GM18499 (cell line): ENCODE results near the gene SRSF12.
"Not testable (repeated sequence)": the region's sequence is repeated elsewhere in the genome, so short reads cannot be mapped to it uniquely, and the experiment has no call there.

Experiments used
- ATAC-seq: cut with Tn5 transposase; IDR thresholded peaks from one replicate; pipeline ENCODE4 v1.9.1; 2021; ENCODE audit warnings: moderate number of reproducible peaks; ENCODE audit not compliant: insufficient read depth, unreplicated experiment

Gene SRSF12

DNA sequence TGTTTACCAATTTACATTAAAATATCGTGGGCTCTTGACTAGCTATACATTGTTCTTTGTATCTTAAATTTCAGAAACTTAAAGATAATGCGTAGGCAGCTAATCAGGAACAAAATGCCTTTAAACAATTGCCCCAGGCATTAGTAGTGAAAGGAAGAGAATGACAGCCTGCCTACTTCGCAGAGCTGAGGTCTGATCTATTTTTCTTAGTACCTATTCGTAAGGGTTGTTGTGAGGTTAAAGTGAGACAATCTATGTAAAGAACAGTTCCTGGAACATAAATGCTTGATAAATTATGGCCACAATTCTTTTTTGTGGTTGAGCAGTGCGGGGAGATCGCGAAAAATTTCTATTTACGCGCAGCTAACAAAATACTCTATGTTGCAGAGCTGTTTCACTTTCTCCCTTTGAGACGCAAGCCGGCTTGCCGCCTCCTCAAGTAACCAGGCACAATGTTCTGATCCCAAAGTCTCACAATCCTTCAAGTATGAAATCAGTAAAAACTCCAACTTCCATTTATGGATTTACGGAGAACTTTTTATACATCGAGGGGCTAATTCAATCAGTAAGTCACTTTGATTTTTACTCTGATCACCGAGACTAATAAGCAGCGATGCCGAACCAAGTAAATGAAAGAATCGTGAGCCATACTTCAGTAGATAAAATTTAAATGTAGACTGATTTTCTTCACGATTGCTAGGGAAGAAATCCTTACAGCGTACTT is 38.2 kb downstream of the SRSF12 start:
- ATAC-seq, result no peak

DNA sequence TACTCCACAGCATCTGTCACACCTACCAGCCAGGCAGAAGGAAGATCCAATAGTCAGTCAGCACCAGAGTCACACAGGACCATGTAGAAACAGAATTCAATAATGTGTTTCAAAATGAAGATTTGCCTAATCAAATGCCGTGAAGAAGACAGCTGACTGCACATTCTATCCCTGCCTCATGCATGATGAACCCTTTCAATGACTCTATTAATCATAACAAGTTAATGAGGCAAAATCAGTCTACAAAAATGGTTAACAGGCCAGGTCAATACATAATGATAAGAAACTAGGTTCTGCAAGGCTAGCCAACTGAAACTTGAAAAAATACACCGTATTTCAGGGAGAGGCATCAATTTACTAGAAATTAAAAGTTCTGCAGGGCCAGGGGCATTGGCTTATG is 44.0 kb downstream of the SRSF12 start:
- no peak for ATAC-seq

DNA sequence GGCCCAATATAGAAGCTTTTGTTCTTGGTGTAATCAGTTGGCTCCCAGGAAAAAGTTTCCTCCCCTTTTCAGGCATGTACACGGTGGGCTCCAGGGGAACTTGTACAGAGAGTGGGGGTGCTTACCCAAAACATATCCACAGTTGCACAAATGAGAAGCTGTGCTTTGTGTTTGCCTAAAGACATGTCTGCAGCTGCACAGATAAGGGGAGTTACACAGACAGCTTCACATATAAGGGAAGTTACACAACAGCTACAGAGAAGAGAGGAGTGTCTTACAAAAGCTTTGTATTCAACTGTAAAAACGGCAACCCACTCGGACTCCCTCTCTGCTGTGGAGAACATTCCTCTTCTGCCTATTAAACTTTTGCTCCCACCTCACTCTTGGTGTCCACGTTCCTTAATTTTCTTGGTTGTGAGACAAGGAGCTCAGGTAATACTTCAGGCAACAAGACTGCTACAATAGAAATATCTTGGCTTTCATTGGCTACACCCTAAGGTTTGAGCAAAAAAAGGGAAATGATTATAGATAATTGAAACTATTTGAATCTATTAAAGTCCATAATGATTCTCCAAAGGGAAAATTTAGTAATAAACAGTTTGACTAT is 44.8 kb downstream of the SRSF12 start:
- ATAC-seq, result no peak

DNA sequence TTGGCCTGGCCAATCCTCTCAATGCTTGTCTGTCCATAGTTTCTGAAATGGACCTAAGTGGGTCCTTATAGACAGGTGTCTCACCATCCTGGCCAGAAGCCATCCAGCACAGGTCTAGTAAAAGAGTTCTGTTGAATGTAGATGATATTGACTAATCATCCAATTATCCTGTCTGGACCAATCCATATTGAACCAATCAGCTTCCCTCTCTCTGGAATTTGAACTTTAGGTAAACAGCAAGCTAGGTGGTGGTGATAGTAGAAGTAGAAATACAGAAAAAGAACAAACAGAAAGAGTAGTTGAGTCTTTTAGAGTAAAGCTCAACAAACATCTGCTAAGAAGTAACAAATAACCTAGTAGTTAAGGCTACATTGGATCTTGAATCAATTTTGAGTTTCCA is 46.8 kb downstream of the SRSF12 start:
- ATAC-seq, result no peak

DNA sequence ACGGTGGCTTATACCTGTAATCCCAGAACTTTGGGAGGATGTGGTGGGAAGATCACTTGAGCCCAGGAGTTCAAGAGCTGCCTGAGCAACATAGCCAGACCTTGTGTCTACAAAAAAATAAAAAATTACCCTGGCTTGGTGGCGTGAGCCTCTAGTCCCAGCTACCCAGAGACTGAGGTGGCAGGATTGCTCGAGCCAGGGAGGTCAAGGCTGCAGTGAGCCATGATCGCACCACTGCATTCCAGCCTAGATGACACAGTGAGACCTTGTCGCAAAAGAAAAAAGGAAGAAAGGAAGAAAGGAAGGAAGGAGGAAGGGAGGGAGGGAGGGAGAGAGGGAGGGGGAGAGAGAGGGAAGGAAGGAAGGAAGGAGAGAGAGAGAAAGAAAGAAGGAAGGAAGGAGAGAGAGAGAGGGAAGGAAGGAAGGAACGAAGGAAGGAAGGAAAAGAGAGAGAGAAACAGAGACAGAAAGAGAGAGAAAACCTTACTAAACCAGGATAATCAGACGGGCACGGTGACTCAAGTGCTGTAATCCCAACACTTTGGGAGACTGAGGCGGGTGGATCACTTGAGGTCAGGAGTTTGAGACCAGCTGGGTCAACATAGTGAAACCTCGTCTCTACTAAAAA is 48.2 kb downstream of the SRSF12 start:
- no peak for ATAC-seq

DNA sequence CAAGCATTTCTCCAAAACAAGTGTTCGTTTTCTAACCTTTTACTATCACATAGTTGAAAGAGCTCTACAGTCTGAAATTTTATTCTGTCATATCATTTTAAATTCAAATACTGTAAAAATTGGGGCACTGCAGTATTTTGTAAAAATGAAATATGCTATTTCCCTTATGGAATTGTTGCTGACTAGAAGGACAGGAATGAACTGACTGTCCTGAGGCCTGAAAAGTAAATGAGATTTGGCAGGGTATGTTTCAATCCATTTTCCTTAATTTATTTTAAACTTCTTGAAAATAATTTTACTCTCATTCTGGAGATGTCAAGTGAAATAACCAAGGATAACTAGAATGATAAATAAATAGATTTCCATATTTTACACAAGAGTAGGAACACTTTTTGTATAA is 49.2 kb downstream of the SRSF12 start:
- ATAC-seq, result no peak

DNA sequence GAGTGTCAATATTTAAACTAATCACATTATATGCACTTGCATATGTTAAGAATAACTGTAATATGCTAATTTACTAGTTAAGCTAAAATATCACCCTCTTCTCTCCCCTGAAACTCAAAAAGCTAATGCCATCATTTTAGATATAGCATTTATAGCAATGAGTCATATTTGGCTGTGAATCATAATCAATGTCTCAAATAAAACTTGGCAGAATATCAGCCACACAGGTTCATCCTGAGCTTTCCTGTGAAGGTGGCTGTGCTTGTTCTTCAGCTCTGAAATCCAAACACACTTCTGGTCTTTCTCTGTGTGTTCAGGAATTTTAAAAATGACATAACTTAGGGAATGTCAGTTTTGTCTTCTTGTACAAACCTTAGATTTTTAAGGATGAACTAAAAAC is 50.1 kb downstream of the SRSF12 start:
- ATAC-seq, result no peak

DNA sequence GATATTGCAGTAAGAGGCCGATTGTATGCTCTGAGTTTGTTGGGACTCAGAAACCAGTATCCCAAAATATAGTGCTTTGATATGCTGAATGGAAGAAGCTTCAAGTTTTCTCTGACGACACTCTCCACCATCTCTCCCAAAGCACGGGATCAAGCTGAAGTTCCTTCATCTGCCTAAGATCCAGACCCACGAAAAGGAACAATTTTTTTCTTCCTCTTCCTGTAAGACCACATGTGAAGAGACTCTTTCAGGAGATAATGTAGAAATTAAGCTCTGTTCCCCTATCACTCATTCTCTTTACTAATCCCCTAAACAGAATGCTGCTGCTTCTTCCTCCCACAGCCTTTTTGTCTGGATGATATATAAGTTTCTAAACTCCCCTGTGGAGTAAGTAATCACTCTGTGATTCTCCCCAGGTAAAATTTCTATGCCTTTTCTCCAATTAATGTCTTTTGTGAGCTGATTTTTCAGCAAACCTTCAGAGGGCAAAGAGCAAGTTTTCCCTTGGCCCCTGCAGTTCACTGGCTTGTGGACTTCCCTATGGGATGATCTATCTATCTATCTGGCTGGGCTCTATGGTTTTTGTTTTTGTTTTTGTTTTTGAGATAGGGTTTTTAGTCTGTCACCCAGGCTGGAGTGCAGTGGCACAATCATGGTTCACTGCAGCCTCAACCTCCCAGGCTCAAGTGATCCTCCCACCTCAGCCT is 50.8 kb downstream of the SRSF12 start:
- no peak for ATAC-seq

DNA sequence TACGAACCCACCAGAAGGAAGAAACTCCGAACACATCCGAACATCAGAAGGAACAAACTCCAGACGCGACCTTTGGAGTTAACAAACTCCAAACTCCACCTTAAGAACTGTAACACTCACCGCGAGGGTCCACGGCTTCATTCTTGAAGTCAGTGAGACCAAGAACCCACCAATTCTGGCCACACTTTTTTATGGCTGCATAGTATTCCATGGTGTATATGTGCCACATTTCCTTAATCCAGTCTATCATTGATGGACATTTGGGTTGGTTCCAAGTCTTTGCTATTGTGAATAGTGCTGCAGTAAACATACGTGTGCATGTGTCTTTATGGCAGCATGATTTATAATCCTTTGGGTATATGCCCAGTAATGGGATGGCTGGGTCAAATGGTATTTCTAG is 51.8 kb downstream of the SRSF12 start:
- ATAC-seq, result not testable (repeated sequence)

DNA sequence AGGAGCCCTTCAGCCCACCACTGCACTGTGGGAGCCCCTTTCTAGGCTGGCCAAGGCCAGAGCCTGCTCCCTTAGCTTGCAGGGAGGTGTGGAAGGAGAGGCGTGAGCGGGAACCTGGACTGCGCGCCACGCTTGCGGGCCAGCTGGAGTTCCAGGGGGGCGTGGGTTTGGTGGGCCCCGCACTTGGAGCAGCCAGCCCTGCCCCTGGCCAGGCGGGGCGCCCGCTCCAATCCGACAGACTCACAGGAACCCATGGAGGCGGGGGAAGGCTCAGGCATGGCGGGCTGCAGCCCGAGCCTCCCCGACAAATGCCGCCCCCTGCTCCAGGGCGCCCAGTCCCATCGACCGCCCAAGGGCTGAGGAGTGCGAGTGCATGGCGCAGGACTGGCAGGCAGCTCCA is 52.9 kb downstream of the SRSF12 start:
- ATAC-seq, result not testable (repeated sequence)

DNA sequence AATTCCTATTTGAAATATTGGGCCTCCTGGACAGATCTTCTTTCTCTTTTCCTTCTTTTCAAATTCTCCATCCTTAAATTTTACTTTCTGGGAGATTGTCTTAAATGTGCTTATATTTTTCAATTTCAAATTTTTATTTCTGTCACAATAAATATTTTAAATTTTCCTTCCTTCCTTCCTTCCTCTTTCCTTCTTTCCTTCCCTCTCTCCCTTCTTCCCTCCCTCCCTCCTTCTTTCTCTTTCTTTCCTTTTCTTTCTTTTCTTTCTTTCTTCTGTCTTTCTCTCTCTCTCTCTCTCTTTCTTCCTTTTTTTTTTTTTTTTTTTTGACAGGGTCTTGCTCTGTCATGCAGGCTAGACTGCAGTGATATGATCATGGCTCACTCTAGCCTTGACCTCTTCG is 54.0 kb downstream of the SRSF12 start:
- ATAC-seq, result no peak

DNA sequence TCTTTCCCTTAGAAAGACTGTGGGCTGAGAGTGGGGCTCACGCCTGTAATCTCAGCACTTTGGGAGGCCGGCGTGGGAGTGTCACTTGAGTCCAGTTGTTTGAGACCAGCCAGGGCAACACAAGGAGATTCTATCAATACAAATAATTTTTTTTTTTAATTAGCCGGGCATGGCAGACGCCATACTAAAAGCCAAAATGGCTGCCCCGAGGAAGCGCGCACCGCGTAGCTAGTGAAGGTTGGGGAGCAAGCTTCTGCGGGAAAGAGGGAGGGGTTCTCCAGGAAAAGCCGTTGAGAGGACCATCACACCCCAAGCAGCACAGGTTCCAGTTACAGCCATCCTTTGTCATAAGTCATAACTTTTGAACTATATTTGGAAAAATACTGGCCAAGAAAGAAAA is 58.6 kb downstream of the SRSF12 start:
- ATAC-seq, result no peak

DNA sequence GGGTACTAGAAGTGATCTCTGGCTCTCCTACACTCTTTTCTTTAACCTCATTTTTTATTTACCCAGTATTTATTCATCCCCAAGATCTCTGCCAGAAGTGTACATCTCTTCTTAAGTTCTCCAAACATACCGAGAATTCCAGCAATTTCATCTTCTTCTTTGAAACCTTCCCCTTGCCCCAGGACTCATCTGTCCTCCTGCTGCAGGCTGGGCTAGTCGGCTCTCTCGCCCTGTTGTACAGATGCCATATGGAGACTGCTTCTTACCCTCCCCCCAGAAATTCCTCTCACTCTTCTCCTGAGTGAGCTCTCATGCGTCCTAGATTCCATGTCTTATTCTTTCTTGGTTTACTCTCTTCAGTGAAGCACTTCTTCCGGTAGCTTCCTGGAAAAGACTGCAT is 59.2 kb downstream of the SRSF12 start:
- ATAC-seq, result no peak

DNA sequence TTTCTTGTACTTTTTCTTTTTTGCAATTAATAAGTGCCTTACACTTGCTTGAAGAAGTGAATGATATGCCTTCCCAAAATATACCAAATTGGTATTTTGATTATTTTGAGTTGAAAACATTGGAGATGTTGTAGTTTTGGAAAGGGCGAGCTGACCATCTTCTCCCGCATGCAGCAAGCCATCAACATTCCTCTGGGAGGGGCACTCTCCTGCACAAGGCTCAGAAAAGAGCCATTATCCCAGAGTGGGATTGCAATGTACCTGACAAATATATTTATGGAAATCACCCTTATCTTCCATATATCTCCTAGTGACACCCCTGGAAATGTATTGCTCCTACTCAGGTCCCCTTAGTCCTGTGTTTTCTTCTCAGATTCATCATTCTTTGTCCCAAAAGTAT is 60.1 kb downstream of the SRSF12 start:
- no peak for ATAC-seq

DNA sequence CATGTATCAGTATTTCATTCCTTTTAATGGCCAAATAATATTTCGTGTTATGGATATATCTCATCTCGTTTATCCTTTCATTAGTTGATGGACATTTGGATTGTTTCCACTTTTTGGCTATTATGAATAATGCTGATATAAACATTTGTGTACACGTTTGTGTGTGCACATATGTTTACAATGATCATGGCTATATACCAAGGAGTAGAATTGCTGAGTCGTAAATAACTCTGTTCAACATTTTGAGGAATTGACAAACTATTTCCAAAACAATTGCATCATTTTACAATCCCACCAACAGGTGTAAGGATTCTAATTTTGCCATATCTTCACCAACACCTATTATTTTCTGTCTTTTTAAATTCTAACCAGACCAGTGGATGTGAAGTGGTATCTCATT is 63.7 kb downstream of the SRSF12 start:
- no peak for ATAC-seq

DNA sequence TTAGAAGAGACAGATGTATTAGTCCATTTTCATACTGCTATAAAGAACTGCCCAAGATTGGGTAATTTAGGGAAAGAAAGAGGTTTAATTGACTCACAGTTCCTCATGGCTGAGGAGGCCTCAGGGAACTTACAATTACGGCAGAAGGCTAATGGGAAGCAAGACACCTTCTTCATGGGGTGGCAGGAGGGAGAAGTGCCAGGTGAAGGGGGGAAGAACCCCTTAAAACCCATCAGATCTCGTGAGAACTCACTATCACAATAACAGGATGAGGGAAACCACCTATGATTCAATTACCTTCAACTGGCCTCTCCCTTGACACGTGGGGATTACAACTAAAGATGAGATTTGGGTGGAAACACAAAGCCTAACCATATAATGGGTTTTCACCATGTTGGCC is 66.2 kb downstream of the SRSF12 start:
- ATAC-seq, result no peak

DNA sequence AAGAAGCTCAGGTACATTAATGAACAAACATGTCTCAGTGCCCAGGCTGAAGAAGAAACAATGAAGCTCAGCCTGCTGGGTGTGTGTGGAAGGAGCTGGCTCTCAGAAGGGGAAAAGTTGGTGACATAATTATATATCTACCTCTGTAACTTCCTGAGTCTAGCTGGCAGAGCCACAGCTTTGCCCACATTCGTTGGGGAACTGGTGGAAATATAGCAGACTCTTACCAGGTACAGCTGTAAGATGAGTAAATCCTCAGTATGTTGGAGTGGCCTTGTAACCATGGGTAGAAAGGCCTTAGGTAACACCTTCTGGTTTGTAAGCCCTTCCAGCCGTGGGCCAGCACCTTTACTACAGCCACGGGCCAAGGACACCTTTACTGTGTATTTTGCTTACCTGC is 67.2 kb downstream of the SRSF12 start:
- ATAC-seq, result no peak

DNA sequence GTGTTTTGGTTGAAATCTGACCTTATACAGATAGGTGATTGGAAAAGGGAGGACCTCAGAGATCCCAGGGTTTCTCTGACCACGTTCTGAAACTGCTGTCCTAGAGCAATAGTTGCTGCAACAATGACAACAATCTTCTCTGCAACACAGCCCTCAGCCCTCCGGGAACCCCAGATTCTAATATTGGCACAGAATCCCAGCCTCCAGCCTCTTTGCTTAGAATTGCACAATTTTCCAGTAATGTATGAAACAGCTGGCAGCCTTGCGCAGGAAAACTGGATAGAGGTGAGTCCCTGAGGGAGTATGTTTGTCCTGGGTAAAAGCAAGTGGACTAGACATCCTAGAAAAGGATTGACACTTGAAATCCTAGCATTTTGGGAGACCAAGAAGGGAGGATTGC is 67.7 kb downstream of the SRSF12 start:
- no peak for ATAC-seq

DNA sequence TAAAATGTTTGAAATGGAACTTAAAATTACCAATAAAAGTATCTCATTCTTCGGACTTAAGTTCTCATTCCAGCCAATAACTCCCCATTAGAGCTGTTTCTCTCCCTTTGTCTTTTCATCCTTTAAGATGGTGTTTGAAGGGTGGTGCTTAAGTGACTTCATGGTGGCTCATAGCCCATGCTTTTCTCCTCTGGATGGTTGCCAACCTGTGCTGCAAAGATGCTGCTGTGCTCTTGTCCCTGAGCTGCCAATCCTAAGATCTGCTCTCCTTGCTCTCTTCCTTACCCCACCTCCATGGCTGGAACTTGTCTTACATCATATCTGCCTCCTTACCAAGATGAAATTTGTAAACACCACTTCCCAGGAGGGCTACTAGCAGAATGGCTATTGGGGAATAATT is 68.9 kb downstream of the SRSF12 start:
- no peak for ATAC-seq

DNA sequence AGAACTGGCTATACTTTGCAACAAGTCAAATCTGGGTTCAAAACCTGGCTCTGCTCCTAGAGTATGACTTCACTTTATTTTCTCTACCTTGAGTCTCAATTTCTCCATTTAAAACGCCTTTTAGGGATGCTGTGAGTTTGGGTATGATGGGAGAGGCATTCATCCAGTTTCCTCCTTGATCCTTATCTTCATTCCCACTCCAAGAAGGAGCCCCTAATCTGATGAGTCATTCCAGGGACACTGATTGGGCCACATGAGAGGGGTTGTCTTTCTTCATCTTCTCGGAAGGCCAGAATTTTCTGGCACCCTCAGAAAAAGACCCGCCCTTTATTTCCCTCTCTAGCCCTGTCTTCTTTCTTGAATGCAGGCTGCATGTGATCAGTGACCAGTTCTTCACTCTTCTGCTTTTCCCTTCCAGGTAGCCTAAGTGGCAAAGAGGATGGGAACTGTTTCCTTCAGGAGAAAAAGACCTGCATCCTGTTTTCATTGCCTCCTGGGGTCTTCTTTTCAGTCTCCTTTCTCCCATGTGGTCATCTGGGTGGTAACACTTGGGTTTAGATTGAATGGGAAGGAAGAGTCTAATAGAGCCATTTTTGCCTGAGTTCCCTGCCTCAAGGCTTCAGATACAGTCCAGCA is 69.5 kb downstream of the SRSF12 start:
- no peak for ATAC-seq

DNA sequence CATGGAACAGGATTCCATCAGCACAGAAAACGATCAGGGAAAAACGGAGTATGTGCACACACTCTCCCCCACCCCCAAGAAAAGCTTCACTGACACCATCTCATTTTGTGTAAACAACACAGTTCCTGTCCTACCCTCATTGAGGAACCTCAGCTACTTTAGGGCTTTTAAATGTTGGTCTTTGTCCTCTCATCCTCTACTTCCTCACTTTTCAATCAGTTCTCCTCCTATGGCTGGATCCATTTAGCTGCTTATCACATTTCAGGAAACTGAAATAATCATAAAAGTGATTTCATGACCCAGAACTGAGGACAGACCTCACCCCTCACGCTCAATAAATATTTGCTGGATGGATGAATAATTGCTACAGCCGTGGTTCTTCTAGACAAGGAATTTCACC is 70.4 kb downstream of the SRSF12 start:
- no peak for ATAC-seq
